Peyer's patch (tissue), 4 donors: ENCODE data around the gene LILRB2. TPM values are rescaled to one million over a fixed set of nuclear protein-coding genes. Genes with fewer than 3 reads are reported as not detected.
"Not testable (repeated sequence)": the region's sequence is repeated elsewhere in the genome, so short reads cannot be mapped to it uniquely, and the experiment has no call there.

ENCODE experiments used
- DNase-seq, 3 donors: peaks; one replicate each; pipeline ENCODE4 v3.0.0-alpha.2; 2017 to 2019
- H3K27ac ChIP-seq, 4 donors: fragments of 200-600 bp; sonication (generic); one replicate each; pipeline ENCODE4 v1.5.1; 2016 to 2019
- H3K27me3 ChIP-seq, 2 donors: fragments of 200-600 bp; sonication (generic); one replicate each; pipeline ENCODE4 v1.5.1; 2019
- H3K36me3 ChIP-seq, 3 donors: fragments of 200-600 bp; sonication (generic); one replicate each; pipeline ENCODE4 v1.5.1; 2016 to 2019
- H3K4me1 ChIP-seq, 4 donors: fragments of 200-600 bp; sonication (generic); one replicate each; pipeline ENCODE4 v1.5.1; 2016 to 2019
- H3K4me3 ChIP-seq, 4 donors: fragments of 200-600 bp; sonication (generic); 1 replicate in 3 of 4; 2 replicates in 1 of 4; pipeline ENCODE4 v1.5.1; 2016 to 2019; ENCODE audit warnings: mild to moderate bottlenecking in 1 of 4
- H3K9me3 ChIP-seq, 4 donors: fragments of 200-600 bp; sonication (generic); one replicate each; pipeline ENCODE4 v1.5.1; 2016 to 2019; ENCODE audit warnings: mild to moderate bottlenecking in 1 of 4
- POLR2A ChIP-seq, 2 donors: fragments of 450-650 bp; IDR thresholded peaks; one replicate each; pipeline ENCODE4 v1.5.1; 2017; ENCODE audit warnings: antibody characterized with exemption in 2 of 2, mild to moderate bottlenecking in 2 of 2, moderate library complexity in 2 of 2
- total RNA-seq, 4 donors: library from RNA; depleted of rRNA; stranded (reverse); fragments of >200 nt; gene quantifications; one replicate each; pipeline ENCODE4 v1.1.0, GENCODE V29; 2016
- TF ChIP-seq, protein P1 (sequence below), 6 experiments: fragments of 450-650 bp in 4 of 6; fragments of 200-600 bp in 2 of 6; sonication (generic) in 1 of 6; IDR thresholded peaks; one replicate each; pipeline ENCODE4 v1.5.1; 2017 to 2019; ENCODE audit warnings: antibody characterized with exemption in 6 of 6, mild to moderate bottlenecking in 3 of 6, moderate library complexity in 1 of 6

The LILRB2 gene
- total RNA-seq, 4 donors from 2014 or later: 0.53 to 11.6 (median 1.6) TPM

DNA sequence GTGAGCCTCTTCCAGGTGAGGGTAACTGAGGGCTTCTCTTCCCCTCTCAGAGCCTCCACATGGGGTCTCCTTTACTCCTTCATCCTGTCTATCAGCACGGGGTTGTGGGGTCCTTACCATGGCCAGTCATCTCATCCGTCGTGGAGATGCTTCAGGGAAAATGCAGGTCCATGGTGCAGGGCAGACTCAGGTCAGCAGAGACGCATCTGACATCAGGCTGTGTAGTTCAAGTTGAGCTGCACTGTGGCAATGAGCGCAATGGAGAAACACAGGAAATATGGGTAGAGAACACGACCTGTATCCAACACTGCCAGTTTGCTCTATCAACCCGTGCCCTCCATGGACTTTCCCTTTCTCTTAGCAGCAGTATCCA, 18.2 kb upstream of the LILRB2 start:
- no peaks in the 10 kb centered on the region for H3K36me3 ChIP-seq
- H3K27ac ChIP-seq: no peak overlapping the region
- H3K4me1 ChIP-seq: no peaks in the 10 kb centered on the region
- H3K4me3 ChIP-seq: no peak overlapping the region
- no peak for TF ChIP-seq POLR2A (IDR thresholded peaks at IDR 0.05)
- TF ChIP-seq, protein P1, sequence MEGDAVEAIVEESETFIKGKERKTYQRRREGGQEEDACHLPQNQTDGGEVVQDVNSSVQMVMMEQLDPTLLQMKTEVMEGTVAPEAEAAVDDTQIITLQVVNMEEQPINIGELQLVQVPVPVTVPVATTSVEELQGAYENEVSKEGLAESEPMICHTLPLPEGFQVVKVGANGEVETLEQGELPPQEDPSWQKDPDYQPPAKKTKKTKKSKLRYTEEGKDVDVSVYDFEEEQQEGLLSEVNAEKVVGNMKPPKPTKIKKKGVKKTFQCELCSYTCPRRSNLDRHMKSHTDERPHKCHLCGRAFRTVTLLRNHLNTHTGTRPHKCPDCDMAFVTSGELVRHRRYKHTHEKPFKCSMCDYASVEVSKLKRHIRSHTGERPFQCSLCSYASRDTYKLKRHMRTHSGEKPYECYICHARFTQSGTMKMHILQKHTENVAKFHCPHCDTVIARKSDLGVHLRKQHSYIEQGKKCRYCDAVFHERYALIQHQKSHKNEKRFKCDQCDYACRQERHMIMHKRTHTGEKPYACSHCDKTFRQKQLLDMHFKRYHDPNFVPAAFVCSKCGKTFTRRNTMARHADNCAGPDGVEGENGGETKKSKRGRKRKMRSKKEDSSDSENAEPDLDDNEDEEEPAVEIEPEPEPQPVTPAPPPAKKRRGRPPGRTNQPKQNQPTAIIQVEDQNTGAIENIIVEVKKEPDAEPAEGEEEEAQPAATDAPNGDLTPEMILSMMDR (IDR thresholded peaks at IDR 0.05): no peak
- H3K9me3 ChIP-seq: no peaks in the 10 kb centered on the region
- no peak for DNase-seq
- no peaks in the 10 kb centered on the region for H3K27me3 ChIP-seq

DNA sequence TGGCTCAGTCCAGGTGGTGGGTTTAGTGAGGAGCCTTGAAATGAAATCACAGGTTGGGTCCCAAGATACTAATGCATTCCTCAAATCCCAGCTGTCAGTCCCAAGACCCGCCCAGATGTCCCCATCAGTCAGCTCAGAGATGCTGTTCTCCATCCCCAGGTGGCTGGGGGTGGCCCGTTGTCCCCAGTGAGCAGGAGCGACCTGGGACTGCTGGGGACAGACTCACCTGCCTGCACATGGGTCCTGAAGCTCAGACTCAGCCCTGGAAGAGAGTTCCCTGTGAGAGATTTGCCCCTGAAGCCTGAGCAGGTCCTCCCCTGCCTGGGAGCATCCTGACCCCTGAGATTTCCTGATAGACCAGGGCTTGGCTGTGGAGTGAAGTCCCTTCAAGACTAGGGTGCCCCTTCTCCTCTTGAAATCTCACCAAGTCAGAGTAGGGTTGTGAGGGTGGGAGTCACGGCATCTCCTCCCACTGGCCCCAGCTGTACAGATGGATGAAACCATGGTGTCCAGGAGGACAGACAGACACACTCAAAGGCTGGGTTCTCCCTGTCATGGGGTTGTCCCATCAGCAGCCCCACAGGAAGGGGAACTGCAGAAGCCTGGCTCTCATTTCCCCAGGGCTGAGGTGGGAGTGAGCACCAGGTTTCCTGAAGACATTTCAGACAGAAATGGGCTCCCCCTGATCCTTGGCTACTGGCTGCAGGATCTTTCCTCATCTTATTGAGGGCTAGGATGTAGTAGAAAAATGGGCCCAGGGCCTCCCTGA, 17.6 kb upstream of the LILRB2 start:
- Histone ChIP-seq H3K9me3 (no peaks in the 10 kb centered on the region), H3K4me1 (no peaks in the 10 kb centered on the region), H3K27ac (no peak overlapping the region), H3K36me3 (no peaks in the 10 kb centered on the region), H3K27me3 (no peaks in the 10 kb centered on the region), H3K4me3 (no peak overlapping the region)
- DNase-seq: no peak
- TF ChIP-seq, protein P1 (IDR thresholded peaks at IDR 0.05): no peak
- TF ChIP-seq POLR2A (IDR thresholded peaks at IDR 0.05): no peak

DNA sequence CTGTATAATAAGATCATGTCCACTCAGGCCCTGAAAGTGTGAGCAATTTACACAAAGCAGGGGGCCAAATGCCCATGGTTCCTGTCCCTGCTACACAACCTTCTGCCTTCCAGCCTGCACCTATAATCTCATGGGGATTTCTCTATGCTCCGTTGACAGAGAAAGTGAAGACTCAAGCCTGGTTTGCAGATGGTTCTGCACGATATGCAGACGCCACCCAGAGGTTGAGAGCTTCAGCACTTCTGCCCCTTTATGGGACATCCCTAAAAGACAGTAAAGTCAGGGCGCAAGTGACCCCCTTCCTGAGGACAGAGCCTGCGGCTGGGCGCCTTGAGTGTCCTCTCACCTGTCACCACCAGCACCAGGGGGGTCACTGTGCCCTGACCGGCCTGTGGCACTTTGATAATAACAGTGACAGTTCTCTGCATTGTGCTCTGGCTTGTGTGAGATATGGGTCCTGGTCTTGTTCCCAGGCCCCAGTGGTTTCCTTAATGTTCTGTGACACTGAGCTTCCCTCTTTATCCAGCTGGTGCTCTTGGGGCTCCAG, 16.9 kb upstream of the LILRB2 start:
- H3K27me3 ChIP-seq: no peaks in the 10 kb centered on the region
- no peak overlapping the region for H3K4me3 ChIP-seq
- DNase-seq: no peak
- no peaks in the 10 kb centered on the region for H3K9me3 ChIP-seq
- H3K4me1 ChIP-seq: no peaks in the 10 kb centered on the region
- no peak overlapping the region for H3K27ac ChIP-seq
- no peaks in the 10 kb centered on the region for H3K36me3 ChIP-seq
- no peak for TF ChIP-seq POLR2A (IDR thresholded peaks at IDR 0.05)
- TF ChIP-seq, protein P1 (IDR thresholded peaks at IDR 0.05): no peak

DNA sequence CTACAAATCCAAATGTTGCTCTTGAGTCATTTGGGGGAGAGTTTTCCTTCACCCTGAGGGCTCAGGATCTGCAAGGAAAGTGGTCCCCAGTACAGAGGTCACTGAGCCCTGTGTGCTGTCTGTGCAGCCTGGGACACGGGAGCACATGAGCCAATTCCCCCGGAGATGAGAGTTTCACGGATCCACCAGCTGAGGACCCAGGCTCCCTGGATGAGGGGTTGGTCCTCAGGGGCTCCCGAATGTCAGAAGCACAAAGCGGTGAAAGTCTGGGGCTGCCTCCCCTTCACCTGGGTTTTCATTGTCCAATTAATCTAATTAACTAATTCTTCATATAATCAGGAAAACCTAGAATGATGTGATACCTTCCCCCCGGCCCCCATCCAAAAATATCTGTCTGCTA, 13.6 kb upstream of the LILRB2 start:
- Histone ChIP-seq H3K9me3 (no peaks in the 10 kb centered on the region), H3K27ac (no peak overlapping the region), H3K27me3 (no peaks in the 10 kb centered on the region), H3K4me3 (no peak overlapping the region), H3K4me1 (no peaks in the 10 kb centered on the region), H3K36me3 (no peaks in the 10 kb centered on the region)
- DNase-seq: no peak
- no peak for TF ChIP-seq POLR2A (IDR thresholded peaks at IDR 0.05)
- TF ChIP-seq, protein P1 (IDR thresholded peaks at IDR 0.05): no peak

DNA sequence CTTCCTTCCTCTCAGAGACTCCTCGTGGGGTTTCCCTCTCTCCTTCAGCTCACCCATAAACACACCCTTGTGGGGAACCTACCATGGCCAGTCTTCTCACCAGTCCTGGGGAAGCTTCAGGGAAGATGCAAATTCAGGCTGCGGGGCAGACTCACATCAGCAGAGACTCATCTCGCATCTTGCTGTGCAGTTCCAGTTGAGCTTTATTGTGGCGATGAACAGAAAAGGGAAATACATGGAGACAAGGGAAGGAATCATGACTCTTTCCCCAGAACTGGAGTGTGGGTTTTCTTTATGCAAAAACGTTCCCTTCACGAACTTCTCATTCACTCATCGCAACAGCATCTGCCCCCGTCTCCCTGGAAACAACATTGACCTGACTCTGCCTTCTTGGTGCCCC, 8.2 kb upstream of the LILRB2 start:
- not testable (repeated sequence) for H3K27ac ChIP-seq, DNase-seq

DNA sequence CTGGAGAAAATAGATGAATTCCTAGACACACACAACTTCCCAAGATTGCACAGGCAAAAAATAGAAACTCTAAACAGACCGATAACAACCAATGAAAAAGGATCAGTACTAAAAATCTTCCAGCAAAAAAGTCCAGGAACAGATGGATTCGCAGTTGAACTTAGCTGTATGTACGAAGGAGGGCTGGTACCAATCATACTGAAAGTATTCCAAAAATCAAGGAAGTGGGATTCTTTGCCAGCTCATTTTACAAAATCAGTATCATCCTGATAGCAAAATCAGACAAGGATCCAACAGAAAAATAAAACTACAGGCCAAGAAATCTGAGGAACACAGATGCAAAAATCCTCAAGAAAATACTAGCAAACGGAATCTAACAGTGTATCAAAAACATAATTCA, 6.5 kb upstream of the LILRB2 start:
- no peaks in the 10 kb centered on the region for H3K4me1 ChIP-seq
- DNase-seq: no peak

More for the DNA sequence above, 8.2 kb upstream of the LILRB2 start:
- H3K4me3 ChIP-seq, H3K27me3 ChIP-seq, H3K36me3 ChIP-seq, H3K9me3 ChIP-seq, H3K4me1 ChIP-seq: not testable (repeated sequence)

DNA sequence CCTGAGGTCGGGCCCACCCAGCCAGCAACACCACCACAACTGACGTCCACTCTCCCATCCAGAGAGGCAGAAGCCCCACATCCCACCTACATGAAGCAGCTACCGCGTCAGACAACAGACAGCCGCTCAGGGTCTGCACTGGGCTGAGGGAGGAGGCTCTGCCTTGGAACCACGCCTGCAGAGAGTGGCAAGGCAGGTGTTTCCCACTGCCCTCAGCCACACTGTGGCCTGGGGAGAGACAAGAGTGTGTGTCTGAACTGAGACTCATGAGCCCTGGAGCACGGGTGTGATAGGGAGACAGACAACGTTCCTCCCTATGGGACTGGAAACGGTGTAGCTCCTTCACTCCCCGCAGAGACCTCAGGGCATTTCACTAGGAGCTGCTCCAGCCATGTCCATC, 5.4 kb upstream of the LILRB2 start:
- DNase-seq, H3K9me3 ChIP-seq: not testable (repeated sequence)
- H3K27ac ChIP-seq: peak overlapping the region in 2 of 4 donors; percentile 43 to 67

More for the DNA sequence above, 6.5 kb upstream of the LILRB2 start:
- Histone ChIP-seq H3K36me3 (no peaks in the 10 kb centered on the region), H3K27me3 (no peaks in the 10 kb centered on the region), H3K27ac (no peak overlapping the region), H3K4me3 (no peak overlapping the region), H3K9me3 (no peaks in the 10 kb centered on the region)
- TF ChIP-seq, protein P1 (IDR thresholded peaks at IDR 0.05): no peak
- TF ChIP-seq POLR2A (IDR thresholded peaks at IDR 0.05): no peak

DNA sequence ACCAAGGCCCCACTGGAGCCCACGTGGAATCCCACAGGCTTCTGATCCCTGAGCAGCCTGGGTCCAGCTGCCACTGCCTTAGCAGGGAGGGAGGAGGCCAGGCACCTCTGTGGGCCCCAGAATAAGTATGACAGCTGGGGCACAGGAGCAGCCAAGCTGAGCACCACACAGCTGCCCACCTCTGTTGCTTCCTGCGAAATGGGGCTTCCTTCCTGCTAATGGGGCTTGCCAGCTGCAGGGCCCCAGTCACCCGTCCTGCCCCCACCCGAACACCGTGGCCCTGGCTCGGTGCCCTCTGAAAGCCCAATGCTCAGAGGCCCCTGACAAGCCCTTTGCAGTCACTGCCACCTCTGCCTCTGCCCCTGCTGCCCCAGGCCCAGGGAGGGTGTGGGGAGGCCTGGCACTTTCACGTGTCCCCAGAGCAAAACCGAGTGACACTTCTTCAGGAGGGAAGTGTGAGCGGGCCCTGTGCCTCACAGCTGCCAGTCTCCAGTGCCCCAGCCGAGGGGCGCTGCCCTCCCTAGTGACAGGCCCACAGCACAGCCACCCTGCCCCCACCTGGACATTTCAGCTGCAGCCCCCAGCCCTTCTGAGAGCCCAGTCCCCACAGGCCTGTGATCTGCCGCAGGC, 4.6 kb upstream of the LILRB2 start:
- not testable (repeated sequence) for H3K9me3 ChIP-seq, H3K4me1 ChIP-seq, H3K36me3 ChIP-seq, H3K27me3 ChIP-seq, H3K4me3 ChIP-seq
- DNase-seq: peak in 2 of 3 donors; percentile 46 to 55
- peak overlapping the region in 2 of 4 donors; percentile 43 to 67 for H3K27ac ChIP-seq

More for the DNA sequence above, 5.4 kb upstream of the LILRB2 start:
- not testable (repeated sequence) for H3K4me1 ChIP-seq, H3K36me3 ChIP-seq, H3K27me3 ChIP-seq, H3K4me3 ChIP-seq
